C4-2B (cell line): Measurements from ENCODE around the gene UGT1A9.

Experiments
- CTCF ChIP-seq: fragments of 450-650 bp; conservative IDR thresholded peaks from 2 replicates; pipeline ENCODE4 v1.5.1; 2017; ENCODE audit warnings: mild to moderate bottlenecking
- ZFX ChIP-seq: fragments of 450-650 bp; IDR thresholded peaks from 2 replicates; pipeline ENCODE4 v1.6.1; 2017

DNA sequence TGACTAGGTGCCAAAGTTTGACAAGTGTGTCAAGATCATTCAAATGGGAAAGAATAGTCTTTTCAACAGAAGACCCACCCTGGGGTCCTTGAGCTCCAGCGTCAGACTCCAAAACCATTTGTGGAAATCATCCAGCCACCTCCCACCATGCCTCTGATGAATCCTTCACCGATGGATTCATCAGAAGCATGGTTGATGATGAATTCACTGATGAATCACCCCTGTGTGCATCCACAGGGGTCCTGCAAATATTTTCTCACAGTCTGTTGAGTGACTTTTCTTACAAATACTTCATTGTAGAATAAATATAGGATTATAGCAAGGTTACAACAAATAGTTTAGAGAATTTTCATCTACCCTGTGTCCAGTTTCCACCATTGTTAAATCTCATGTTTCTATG lies 4.3 kb downstream of the UGT1A9 start:
- no peak for TF ChIP-seq CTCF
- TF ChIP-seq ZFX: no peak
